ENCODE data around the gene LDHA. TPM values are rescaled to one million over a fixed set of nuclear protein-coding genes. Genes with fewer than 3 reads are reported as not detected.

The LDHA gene
- total RNA-seq, 1 experiment from 2014 or later, result 715 TPM

- POLR2A ChIA-PET (ENCODE audit: low non-redundant PET), result no interaction called here
These were observed 22.2 kb upstream of the LDHA start for GRCh38 chr11:18372201-18372600.

GRCh38 chr11:18374956-18375355, 19.4 kb upstream of the LDHA start:
- no peaks in the 10 kb centered on the region for H3K36me3 ChIP-seq (ENCODE audit: insufficient read depth, low read length, poor library complexity, severe bottlenecking)
- H3K27ac ChIP-seq (ENCODE audit: low read depth, low read length, poor library complexity, severe bottlenecking), result no peak overlapping the region
- no peaks in the 10 kb centered on the region for H3K4me1 ChIP-seq (ENCODE audit: insufficient read depth, low read length, poor library complexity, severe bottlenecking)
- DNase-seq (ENCODE audit: low spot score), result no peak
- POLR2A ChIA-PET (ENCODE audit: low non-redundant PET), result no interaction called here
- TF ChIP-seq CTCF (conservative IDR thresholded peaks at IDR 0.05; ENCODE audit: low read depth, low read length) (no peak), EZH2 (IDR thresholded peaks at IDR 0.05; ENCODE audit: borderline replicate concordance, low read depth, low read length, poor library complexity, severe bottlenecking) (no peak)
- CTCF ChIA-PET, result no interaction called here
- BruUV-seq (replicated peaks), result no TSS peak
- H3K27me3 ChIP-seq (replicated peaks; ENCODE audit: insufficient read depth, low read depth, low read length, poor library complexity), result no peaks in the 10 kb centered on the region
- H3K9me3 ChIP-seq (ENCODE audit: low read depth, low read length, poor library complexity, severe bottlenecking), result no peaks in the 10 kb centered on the region
- intact Hi-C loops (cut with micrococcal nuclease; ENCODE audit: unreplicated experiment), result no loop called here
- H3K4me3 ChIP-seq (ENCODE audit: low read depth, low read length, poor library complexity, severe bottlenecking), result no peak overlapping the region

More at GRCh38 chr11:18372201-18372600, 22.2 kb upstream of the LDHA start:
- intact Hi-C loops (cut with micrococcal nuclease; ENCODE audit: unreplicated experiment), result no loop called here
- CTCF ChIA-PET, result no interaction called here
- DNase-seq (ENCODE audit: low spot score), result no peak
- no peak overlapping the region for H3K27ac ChIP-seq (ENCODE audit: low read depth, low read length, poor library complexity, severe bottlenecking)
- H3K9me3 ChIP-seq (ENCODE audit: low read depth, low read length, poor library complexity, severe bottlenecking), result no peaks in the 10 kb centered on the region
- H3K36me3 ChIP-seq (ENCODE audit: insufficient read depth, low read length, poor library complexity, severe bottlenecking), result no peaks in the 10 kb centered on the region
- H3K27me3 ChIP-seq (replicated peaks; ENCODE audit: insufficient read depth, low read depth, low read length, poor library complexity), result no peaks in the 10 kb centered on the region
- peaks cover 2% of the 10 kb centered on the region for H3K4me1 ChIP-seq (ENCODE audit: insufficient read depth, low read length, poor library complexity, severe bottlenecking)
- TF ChIP-seq EZH2 (IDR thresholded peaks at IDR 0.05; ENCODE audit: borderline replicate concordance, low read depth, low read length, poor library complexity, severe bottlenecking), result no peak
- TF ChIP-seq CTCF (conservative IDR thresholded peaks at IDR 0.05; ENCODE audit: low read depth, low read length), result no peak
- no TSS peak for BruUV-seq (replicated peaks)
- no peak overlapping the region for H3K4me3 ChIP-seq (ENCODE audit: low read depth, low read length, poor library complexity, severe bottlenecking)

GRCh38 chr11:18375941-18376340, 18.4 kb upstream of the LDHA start:
- TF ChIP-seq CTCF (conservative IDR thresholded peaks at IDR 0.05; ENCODE audit: low read depth, low read length) (no peak), EZH2 (IDR thresholded peaks at IDR 0.05; ENCODE audit: borderline replicate concordance, low read depth, low read length, poor library complexity, severe bottlenecking) (no peak)
- no peak overlapping the region for H3K27ac ChIP-seq (ENCODE audit: low read depth, low read length, poor library complexity, severe bottlenecking)
- no peaks in the 10 kb centered on the region for H3K9me3 ChIP-seq (ENCODE audit: low read depth, low read length, poor library complexity, severe bottlenecking)
- H3K4me3 ChIP-seq (ENCODE audit: low read depth, low read length, poor library complexity, severe bottlenecking), result no peak overlapping the region
- intact Hi-C loops (cut with micrococcal nuclease; ENCODE audit: unreplicated experiment), result no loop called here
- H3K4me1 ChIP-seq (ENCODE audit: insufficient read depth, low read length, poor library complexity, severe bottlenecking), result no peaks in the 10 kb centered on the region
- no TSS peak for BruUV-seq (replicated peaks)
- no peaks in the 10 kb centered on the region for H3K27me3 ChIP-seq (replicated peaks; ENCODE audit: insufficient read depth, low read depth, low read length, poor library complexity)
- ChIA-PET POLR2A (ENCODE audit: low non-redundant PET) (no interaction called here), CTCF (no interaction called here)
- no peaks in the 10 kb centered on the region for H3K36me3 ChIP-seq (ENCODE audit: insufficient read depth, low read length, poor library complexity, severe bottlenecking)
- no peak for DNase-seq (ENCODE audit: low spot score)
